A673 (cell line): Measurements from ENCODE around the gene PSMD11.

Experiments
- EZH2 ChIP-seq: fragments of 200-600 bp; sonication (generic); IDR thresholded peaks from 2 replicates; pipeline ENCODE4 v1.6.1; 2017; ENCODE audit warnings: borderline replicate concordance, low read depth, mild to moderate bottlenecking, mixed read lengths, antibody characterized with exemption, low read length; ENCODE audit not compliant: poor library complexity, severe bottlenecking
- TF ChIP-seq, protein P1 (sequence below): fragments of 300-800, 200-600 bp; sonication (generic); conservative IDR thresholded peaks from 2 replicates; pipeline ENCODE4 v1.5.1; 2017; ENCODE audit warnings: low read depth, mild to moderate bottlenecking, antibody characterized with exemption, low read length, moderate library complexity, mixed read lengths

GRCh38 chr17:32484628-32485027 is 40.3 kb downstream of the PSMD11 start:
- TF ChIP-seq, protein P1, sequence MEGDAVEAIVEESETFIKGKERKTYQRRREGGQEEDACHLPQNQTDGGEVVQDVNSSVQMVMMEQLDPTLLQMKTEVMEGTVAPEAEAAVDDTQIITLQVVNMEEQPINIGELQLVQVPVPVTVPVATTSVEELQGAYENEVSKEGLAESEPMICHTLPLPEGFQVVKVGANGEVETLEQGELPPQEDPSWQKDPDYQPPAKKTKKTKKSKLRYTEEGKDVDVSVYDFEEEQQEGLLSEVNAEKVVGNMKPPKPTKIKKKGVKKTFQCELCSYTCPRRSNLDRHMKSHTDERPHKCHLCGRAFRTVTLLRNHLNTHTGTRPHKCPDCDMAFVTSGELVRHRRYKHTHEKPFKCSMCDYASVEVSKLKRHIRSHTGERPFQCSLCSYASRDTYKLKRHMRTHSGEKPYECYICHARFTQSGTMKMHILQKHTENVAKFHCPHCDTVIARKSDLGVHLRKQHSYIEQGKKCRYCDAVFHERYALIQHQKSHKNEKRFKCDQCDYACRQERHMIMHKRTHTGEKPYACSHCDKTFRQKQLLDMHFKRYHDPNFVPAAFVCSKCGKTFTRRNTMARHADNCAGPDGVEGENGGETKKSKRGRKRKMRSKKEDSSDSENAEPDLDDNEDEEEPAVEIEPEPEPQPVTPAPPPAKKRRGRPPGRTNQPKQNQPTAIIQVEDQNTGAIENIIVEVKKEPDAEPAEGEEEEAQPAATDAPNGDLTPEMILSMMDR = no peak
- TF ChIP-seq EZH2 = no peak
